Dedifferentiated amniotic fluid mesenchymal stem cell (primary cell): Measurements from ENCODE around the gene THAP12.
"Not testable (repeated sequence)": the region's sequence is repeated elsewhere in the genome, so short reads cannot be mapped to it uniquely, and the experiment has no call there.

Experiments used
- DNase-seq: peaks from one replicate; pipeline ENCODE4 v3.0.0-alpha.2; 2016; ENCODE audit errors: extremely low spot score

Gene THAP12, protein sequence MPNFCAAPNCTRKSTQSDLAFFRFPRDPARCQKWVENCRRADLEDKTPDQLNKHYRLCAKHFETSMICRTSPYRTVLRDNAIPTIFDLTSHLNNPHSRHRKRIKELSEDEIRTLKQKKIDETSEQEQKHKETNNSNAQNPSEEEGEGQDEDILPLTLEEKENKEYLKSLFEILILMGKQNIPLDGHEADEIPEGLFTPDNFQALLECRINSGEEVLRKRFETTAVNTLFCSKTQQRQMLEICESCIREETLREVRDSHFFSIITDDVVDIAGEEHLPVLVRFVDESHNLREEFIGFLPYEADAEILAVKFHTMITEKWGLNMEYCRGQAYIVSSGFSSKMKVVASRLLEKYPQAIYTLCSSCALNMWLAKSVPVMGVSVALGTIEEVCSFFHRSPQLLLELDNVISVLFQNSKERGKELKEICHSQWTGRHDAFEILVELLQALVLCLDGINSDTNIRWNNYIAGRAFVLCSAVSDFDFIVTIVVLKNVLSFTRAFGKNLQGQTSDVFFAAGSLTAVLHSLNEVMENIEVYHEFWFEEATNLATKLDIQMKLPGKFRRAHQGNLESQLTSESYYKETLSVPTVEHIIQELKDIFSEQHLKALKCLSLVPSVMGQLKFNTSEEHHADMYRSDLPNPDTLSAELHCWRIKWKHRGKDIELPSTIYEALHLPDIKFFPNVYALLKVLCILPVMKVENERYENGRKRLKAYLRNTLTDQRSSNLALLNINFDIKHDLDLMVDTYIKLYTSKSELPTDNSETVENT

DNA sequence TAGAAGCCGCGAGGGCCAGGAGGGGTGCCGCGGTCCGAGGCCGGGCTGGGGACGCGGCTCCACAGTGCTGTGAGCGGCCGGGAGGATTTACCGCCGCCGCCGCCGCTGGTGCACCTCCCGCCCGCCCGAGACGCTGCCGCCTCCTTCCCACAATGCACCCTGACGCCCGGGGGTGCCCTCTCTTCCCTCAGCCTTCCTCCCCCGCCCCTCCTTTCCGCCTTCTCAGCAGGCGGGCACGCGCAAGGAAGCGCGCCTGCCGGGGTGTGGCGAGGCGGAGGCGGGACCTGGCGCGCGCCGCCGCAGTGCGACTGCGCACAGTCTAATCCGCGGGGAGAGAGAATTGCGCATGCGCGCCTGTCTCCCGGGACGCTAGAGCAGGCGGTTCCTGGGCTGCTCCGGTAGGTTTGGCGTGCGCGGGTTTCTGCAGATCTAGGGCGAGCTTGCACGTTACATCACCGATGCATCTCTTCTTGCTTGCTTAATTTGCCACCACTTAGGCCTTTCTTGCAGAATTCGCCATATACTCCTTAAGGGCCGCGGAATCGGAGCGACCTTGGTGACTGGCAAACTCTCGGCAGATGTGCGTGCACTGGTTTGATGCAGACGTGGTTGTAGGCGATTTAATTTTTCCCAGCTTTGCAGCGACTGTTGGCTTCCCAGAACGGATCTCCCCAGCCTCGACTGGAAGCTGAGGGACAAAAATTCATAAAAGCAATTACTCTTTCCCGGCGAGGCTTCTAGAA is at the start of gene THAP12, which contains the start of gene GVQW3:
Gene THAP12 (minus strand): TSS at position 156 of the 743 bp plus-strand sequence. CDS start 296 bp downstream, outside the sequence.
Gene GVQW3 (plus strand): TSS at position 347 of the 743 bp plus-strand sequence. CDS start 506 bp downstream, outside the sequence.
- peak; percentile 96 for DNase-seq

DNA sequence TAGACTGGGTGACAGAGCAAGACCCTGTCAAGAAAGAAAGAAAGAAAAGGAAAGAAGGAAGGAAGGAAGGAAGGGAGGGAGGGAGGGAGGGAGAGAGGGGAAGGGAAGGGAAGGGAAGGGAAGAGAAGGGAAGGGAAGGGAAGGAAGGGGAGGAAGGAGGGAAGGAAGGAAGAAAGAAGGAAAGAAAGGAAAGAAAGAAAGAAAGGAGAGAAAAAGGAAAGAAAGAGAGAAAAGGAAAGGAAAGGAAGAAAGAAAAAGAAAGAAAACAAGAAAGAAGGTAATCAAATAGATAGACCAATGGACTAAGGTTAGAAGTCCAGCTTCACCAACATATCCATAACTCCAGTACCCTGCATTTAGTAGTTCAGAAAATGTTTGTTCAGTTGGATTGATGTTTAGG is 45.7 kb upstream of the THAP12 start:
- no peak for DNase-seq

DNA sequence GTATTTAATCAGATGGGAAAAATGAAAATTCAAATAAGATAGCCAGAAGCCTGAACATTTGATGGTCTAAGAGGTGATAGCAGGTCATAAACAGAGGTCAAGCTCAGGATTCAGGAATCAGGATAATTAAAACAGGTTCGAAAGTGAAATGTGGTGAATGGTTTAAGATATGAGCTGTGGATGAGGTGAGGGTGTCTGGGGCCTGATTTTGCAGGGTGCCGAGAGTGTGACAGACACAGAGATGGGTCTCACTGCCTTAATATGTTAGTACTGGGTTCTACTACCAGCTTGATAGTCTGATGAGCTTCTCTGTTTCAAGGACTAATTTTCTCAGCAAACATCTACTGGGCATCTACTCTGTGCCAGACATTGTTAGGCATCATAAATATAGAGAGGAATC is 44.0 kb upstream of the THAP12 start:
- DNase-seq = no peak

DNA sequence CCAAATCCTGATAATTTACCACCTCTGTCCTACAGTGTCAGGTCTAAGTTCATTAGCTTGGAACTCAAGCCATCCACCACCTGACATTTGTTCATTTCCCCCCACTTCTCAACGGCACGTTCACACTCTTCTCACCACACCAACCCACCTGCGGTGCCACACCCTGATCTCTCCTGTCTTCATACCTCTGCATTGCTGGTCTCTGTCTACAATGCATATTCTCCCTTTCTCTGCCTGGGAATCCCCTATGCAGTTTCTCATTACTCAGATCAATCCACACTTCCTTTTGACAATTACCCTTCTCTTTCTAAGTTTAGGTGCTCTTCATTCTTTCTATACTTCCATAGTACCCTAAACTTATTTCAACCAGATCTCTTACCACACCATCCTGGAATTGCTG is 43.4 kb upstream of the THAP12 start:
- DNase-seq = no peak

DNA sequence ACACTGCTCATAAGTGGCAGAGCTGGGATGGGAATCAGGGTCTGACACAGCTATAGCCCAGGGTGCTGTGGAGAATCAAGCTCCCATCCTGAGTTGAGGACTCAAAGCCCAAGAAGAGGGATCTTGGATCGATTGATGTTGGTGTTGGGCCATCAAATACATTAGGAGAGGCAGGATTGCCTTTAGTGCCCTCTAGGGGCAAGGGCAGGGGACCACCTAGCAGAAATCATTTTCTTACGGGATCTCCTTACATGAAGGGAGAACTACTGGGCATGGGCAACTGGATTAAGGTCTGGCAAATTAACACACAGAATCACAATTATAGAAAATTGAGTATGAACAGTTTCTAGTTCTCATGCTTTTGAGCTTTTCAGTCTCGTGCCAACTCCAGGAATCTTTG is 39.0 kb upstream of the THAP12 start:
- DNase-seq = no peak

DNA sequence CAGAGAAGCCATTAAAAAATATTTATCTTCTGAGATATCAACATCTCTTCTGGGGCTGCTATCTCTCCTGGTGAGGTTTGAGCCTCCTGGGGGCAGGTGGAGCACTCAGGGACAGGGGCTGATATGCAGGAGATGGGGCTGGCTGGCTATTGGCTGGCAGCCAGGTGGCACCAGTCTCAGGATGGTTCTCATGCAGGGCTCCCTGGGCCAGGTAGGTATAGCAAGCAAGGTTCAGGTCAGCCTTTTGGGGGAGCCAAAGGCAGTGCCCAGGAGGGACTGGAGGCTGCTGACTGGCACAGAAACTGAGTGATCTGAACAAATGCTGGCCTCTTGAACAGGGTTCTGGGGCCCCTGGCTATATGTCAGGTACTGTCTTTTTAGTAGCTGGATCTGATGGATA is 34.1 kb upstream of the THAP12 start:
- DNase-seq = no peak

DNA sequence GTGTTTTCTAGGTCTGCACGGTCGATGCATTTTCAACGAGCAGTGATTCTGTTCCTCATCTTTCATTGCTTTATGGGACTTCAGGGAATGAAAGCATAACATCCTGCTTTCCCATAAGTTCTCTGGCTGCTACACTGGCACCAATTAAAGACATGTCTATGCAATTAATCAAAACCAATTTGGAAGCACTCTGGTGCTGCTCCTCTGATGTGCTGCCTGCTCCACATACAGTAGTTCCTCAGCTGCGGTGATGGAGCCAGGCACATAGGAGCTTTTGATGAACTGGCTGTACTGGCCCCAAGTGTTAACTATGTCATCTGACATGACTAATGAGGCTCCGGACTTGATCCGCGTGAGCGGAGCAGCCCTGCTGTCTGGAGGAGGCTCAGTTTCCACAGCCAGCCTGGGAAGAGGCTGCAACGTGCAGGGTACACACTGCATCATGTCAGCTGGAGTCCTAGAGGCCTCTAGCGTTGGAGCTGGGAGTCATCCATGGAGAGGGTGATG is 30.0 kb upstream of the THAP12 start:
- DNase-seq = no peak

DNA sequence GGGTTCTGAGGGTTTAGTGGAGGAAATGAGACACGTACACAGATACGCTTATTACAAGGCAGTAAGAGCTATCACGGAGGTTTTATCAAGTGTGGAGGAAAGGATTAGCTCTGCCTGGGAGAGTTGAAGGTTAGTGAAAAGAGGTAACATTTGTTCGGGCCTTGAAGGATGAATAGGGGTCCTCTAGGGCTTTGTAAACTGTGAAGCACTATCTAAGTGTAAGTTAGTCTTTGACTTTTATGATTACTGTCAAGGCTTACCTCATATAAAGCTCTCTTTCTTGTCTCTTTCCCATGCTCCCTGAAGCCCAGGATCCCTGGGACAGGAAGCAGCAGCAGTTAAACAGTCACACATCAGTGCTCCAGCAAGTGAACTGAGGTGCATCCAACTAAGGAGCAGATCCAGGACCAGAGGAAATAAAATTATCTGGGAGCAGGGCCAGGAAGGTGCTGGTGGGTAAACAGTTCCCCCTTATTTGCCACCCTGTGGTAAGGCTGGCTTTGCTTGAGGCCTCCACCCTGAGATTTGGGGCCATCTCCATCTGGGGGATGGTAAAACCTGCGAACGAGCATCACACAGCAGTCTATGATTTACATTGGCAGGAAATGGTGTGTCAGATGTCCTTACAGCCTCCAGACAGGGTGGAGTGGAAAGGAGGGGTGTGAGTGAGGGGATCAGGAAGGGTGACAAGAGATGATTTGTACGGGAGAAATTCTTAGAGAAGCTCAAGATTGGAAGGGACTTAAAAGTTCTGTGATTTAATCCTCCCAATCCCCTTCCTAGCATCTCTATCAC is 27.4 kb upstream of the THAP12 start:
- DNase-seq = no peak

DNA sequence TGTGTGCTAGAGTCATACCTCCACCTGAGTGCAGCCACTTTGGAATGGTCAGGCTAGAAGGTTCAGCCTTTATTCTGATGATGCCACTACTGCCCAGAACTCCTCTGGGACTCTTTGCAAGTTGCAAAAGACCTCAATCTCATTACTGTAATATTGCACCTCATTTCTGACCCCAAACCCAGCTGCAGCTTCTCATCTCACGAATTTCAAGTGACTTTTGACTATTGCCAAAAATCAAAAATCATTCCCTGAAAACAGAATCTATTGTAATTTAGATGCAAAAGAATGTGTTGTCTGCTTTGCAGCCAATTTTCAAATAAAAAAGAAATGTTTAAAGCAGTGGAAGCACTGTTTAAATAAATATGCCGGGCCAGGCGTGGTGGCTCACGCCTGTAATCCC is 25.4 kb upstream of the THAP12 start:
- DNase-seq = no peak

DNA sequence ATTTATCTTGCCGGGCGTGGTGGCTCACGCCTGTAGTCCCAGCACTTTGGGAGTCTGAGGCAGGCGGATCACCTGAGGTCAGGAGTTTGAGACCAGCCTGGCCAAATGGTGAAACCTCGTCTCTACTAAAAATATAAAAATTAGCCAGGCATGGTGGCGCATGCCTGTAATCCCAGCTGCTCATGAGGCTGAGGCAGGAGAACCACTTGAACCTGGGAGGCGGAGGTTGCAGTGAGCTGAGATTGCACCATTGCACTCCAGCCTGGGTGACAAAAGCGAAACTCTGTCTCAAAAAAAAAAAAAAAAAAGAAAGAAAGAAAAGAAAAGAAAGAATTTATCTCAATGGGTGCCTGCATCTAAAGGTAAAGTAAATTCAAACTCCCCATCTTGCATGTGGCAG is 20.6 kb upstream of the THAP12 start:
- DNase-seq = not testable (repeated sequence)

DNA sequence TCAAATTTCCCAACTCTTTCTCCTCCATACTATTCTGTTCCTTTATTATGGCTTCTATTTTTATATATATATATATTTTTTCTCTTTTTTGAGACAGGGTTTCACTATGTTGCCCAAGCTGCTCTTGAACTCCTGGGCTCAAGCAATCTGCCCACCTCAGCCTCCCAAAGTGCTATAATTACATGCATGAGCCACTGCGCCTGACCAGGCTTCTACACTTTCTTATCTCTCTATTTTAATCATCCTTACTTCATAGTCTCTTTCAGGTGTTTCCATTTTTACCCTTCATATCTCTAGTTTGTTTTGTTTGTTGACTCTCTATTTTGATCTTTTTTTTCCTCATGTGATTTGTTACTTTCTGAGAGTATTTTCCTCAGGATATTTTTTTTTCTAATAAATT is 20.0 kb upstream of the THAP12 start:
- DNase-seq = no peak

DNA sequence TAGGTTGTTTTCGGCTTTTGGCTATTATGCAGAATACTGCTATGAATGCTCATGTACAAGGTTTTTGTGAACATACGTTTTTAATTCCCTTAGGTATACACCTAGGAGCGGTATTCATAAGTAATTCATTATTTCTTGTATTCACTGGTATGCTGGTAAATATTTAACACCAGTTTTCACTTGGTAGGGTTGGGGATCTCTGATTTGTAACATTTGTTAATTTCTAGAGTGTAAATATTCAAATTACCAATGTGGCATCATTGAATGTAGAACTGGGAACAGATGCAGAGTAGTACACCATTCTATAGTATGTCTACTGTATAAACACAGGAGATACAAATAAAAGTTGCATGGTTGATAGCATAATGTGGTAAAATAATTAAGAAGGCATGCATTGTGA is 16.5 kb upstream of the THAP12 start:
- no peak for DNase-seq

DNA sequence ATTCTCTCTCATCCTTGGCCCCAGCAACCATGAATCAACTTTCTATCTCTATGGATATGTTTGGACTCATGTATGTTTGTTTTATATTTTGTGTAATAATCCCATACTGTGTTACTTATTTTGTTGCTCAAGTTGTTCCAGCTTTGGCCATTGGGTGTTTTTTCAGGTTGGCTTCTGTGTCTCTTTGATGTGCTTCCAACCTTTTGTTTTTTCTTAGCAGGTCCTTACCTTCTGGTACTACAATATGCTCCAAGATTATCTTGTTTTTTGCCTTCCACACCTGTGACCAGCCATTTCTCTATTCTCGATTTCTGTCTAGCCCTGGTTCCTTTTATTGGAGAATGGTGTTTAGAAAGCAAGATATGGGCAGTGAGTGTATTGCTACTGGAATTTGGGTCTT is 14.4 kb upstream of the THAP12 start:
- DNase-seq = no peak

DNA sequence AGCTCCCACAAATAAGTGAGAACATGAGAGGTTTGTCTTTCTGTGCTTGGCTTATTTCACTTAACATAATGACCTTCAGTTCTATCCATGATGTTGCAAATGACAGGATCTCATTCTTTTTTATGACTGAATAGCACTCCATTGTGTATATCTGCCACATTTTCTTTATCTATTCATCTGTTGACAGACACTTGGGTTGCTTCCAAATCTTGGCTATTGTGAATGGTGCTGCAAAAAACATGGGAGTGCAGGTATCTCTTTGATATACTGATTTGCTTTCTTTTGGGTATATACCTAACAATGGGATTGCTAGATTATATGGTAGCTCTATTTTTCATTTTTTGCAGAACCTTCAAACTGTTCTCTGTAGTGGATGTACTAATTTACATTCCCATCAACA is 13.5 kb upstream of the THAP12 start:
- DNase-seq = no peak

DNA sequence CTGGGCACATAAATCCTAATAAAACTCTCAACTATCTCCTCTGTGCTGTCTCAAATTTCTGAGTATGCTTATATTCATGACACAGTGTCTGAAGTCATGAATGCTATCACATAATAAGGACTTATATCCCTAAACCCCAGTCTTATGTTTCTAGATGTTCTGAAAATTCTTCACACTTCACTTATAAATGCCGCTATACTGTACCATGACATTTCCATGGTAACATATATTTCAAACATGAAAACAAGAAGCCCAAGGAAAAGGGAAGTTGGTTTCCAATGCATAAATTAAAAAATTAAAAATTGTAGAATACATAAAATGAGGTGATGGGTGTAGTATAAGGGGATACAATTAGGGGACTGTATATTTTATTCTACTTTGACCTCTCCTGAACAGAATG is 11.9 kb upstream of the THAP12 start:
- no peak for DNase-seq

DNA sequence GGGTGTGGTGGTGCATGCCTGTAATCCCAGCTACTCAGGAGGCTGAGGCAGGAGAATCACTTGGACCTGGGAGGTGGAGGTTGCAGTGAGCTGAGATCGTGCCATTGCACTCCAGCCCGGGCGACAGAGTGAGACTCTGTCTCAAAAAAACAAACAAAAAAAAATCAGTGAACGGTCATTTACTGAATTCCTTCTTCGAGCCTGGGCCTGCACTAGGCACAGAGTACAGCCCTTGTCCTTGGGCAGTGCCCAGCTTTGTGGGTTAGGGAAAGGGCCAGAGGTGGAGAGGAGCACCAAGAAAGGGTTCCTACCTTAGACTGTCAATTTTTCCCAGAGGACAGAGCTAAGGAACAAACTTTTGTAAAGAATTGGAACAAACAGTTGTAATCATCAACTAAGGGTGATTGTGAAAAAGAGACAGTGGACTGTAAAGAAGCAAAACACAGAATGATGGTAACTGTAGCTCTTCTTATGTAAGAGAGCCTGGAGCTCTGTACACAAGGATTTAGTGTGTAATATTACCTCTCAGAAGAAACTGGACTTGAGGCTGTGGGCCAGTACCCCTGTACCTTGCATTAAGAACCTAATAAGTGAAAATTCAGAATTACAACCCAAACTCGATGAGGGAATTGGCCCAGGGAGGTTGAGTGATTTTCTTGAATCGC is 11.0 kb upstream of the THAP12 start:
- DNase-seq = no peak

DNA sequence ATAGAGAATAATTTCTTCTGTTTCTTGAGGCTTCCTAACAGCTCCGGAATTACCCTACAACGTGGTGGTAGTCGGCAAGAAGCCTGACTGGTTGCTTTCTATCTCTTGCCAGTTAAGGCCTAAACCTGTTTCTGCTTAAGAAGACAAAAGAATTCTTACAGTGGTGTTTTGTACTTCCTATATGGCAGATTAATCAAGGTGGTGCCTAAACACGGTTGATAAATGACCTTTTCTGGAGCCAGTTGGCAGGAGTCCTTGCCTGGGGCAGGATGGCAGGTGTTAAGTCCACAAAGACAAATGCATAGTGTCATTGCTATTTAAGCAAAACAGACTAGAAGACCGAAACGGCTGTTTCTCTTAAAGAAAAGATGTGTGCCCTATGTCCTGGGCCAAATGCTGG is 10.1 kb upstream of the THAP12 start:
- no peak for DNase-seq

DNA sequence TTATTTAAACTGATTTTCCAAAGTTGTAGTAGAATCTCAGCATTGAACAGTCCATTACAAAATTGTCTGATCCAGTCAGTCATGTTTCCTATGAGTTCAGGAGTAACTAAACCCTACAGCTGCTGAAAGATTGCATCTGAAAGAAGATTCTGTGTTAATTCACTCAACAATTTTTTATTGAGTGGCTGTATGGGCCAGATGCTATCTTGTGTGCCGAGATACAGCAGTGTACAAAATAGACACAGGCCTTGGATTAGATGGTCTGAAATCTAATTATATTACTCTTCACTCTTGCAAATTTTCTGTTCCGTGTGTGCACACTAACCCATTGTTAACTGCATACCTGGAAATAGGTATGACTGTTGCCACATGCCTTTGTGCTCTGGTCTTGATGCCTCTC is 7.5 kb upstream of the THAP12 start:
- no peak for DNase-seq

DNA sequence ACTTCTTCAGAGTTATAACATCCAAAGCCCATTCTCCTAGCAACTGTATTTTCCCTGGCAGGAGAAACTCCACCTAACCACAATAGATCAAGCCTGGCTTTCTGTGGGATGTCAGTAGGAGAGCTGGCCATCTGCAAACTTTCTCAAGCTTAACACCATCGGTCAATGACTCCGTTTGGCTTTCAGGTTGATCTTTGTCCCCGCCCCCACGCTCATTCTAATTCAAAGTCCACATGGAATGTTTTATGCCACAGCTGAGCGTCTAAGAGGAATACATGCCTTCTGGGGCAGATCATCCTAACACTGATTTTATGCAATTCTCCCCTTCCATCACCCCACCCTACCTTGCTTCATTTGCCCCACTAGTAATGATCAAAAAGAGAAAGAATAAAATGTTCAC is 5.0 kb upstream of the THAP12 start:
- DNase-seq = no peak

DNA sequence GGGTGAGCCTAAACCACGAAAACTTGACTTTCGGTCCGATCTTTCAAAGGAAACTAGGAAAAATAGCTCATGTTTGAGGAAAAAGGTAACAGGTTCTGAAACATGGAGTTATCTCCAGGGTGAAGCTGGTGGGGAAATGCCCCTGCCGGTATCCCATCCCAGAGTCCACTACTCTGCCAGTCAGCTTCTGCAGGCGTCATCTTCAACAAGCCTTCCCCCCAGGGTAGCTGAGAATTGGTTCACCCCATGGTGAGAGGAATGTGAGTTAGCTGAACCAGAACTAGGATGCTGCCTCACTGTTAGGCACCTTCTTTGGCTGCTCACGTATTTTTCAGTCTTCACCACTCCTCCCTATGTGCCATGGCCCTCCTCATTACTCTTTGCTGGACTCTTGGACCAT is 1.3 kb upstream of the THAP12 start:
- no peak for DNase-seq
